Natural killer cell (primary cell): ENCODE measurements around the gene HOXA1. TPM values are rescaled to one million over a fixed set of nuclear protein-coding genes. Genes with fewer than 3 reads are reported as not detected.

Source experiments
- ATAC-seq, 3 donors: fragments of 150-1000 bp in 2 of 3; fragments of 200-7000 bp in 1 of 3; cut with Tn5 transposase; 1 replicate in 1 of 3; 2 replicates in 2 of 3; pipeline ENCODE4 v1.10.0; 2021; ENCODE audit warnings: mild to moderate bottlenecking in 2 of 3, moderate library complexity in 2 of 3
- DNase-seq, 2 donors: peaks; one replicate each; pipeline versions ENCODE4 v3.0.0 to v3.0.0-alpha.2; 2013 to 2021; ENCODE audit warnings: mixed read lengths in 1 of 2
- H3K27ac ChIP-seq: one replicate; pipeline ENCODE4 v1.5.1; 2013; ENCODE audit warnings: mild to moderate bottlenecking, low read length
- H3K27me3 ChIP-seq: one replicate; pipeline ENCODE4 v1.6.1; 2013; ENCODE audit warnings: low read length; ENCODE audit not compliant: control insufficient read depth, insufficient read depth
- H3K36me3 ChIP-seq: one replicate; pipeline ENCODE4 v1.6.1; 2013; ENCODE audit warnings: low read length; ENCODE audit not compliant: control insufficient read depth, insufficient read depth
- H3K4me1 ChIP-seq: one replicate; pipeline ENCODE4 v1.6.1; 2013; ENCODE audit warnings: low read length; ENCODE audit not compliant: control insufficient read depth, insufficient read depth
- H3K4me3 ChIP-seq: one replicate; pipeline ENCODE4 v1.5.1; 2013; ENCODE audit warnings: low read length
- H3K9me3 ChIP-seq: one replicate; pipeline ENCODE4 v1.6.1; 2013; ENCODE audit warnings: low read length; ENCODE audit not compliant: control insufficient read depth, insufficient read depth
- H3K27ac Mint-ChIP-seq, 2 donors: one replicate each; pipeline ENCODE4 v1.8.0; 2022; ENCODE audit warnings: mild to moderate bottlenecking in 2 of 2, mixed read lengths in 2 of 2, moderate library complexity in 1 of 2
- H3K27me3 Mint-ChIP-seq, 2 donors: one replicate each; pipeline ENCODE4 v1.8.0; 2022; ENCODE audit warnings: low read depth in 2 of 2, mixed read lengths in 2 of 2
- H3K36me3 Mint-ChIP-seq: one replicate; pipeline ENCODE4 v1.8.0; 2022; ENCODE audit warnings: mixed read lengths
- H3K4me1 Mint-ChIP-seq, 2 donors: one replicate each; pipeline ENCODE4 v1.8.0; 2022; ENCODE audit warnings: mixed read lengths in 2 of 2
- H3K4me3 Mint-ChIP-seq: one replicate; pipeline ENCODE4 v1.8.0; 2022; ENCODE audit warnings: mild to moderate bottlenecking, moderate library complexity, mixed read lengths
- H3K9me3 Mint-ChIP-seq, 2 donors: one replicate each; pipeline ENCODE4 v1.8.0; 2022; ENCODE audit warnings: mixed read lengths in 2 of 2
- CTCF ChIP-seq: fragments of 200-600 bp; IDR thresholded peaks from one replicate; pipeline ENCODE4 v1.8.0; 2022; ENCODE audit warnings: antibody characterized with exemption
- WGBS: methylation state at CpG from one replicate; pipeline ENCODE4 v1.1.7; 2013; ENCODE audit warnings: missing lambda C conversion rate; ENCODE audit not compliant: insufficient coverage; 5-methylcytosine and 5-hydroxymethylcytosine counted together
- intact Hi-C: fragments of 100-400 bp; cut with micrococcal nuclease; formaldehyde crosslinking; loops from one replicate; pipeline ENCODE4 v1.14.2; 2022
- total RNA-seq, 4 donors: library from RNA; stranded (reverse); fragments of 120-200 nt in 1 of 4; gene quantifications; one replicate each; pipeline versions ENCODE4 v1.2.3 to v1.2.4, GENCODE V29; 2013 to 2022

Gene HOXA1
- total RNA-seq, 3 donors from 2014 or later (not counting 1 experiment from before 2014, with no cell fraction given): 0.64 to 1.3 (median 1.1) TPM

DNA sequence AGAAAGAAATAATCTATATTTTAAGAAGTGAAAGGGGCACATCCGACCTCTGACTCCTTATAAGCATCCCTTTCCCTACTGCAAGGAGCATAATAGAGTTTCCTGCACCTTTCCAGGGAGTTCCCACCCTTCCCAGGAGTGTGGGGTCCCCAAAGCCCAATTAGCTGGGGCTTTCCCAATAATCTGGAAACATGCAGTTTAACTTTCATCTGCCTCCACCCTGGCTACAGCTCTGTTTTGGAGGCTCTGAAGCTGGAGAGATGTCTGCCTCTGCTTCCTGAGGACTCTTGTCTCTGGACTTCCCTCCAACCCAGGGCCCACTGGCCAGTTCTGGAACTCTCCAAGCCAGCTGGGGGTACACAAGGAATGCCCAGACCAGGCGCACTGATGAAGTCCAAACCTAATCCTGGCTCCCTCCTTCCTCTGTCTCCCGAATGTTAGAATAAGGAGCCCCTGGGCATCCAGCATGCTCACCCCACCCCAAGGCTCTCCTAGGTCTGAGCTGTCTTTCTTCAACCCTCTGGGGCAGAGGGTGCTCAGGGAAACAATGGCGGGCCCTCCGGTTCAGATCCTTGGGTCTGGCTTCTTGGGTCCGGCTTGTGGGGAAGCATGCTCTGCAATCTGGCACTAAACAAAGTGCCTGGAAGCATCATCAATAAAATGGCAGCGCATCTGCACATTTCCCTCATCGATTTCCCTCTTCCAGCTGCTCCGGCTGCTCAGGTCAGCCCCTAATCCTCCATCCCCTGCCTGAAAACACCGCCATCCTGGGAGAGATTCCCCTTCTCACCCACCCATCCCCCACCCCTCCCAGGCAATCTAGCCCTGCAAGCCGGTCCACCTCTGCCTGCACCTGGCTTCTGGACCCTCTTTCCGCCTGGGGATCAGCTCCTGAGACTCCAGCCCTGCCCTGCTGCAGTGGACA lies 21.4 kb upstream of the HOXA1 start:
- no peaks in the 10 kb centered on the region for H3K4me1 ChIP-seq
- intact Hi-C loops: no loop called here
- no peak overlapping the region for H3K27ac Mint-ChIP-seq
- H3K4me3 ChIP-seq: no peak overlapping the region
- H3K4me1 Mint-ChIP-seq: no peaks in the 10 kb centered on the region
- H3K9me3 ChIP-seq: no peaks in the 10 kb centered on the region
- H3K27ac ChIP-seq: no peak overlapping the region
- 91% methylated on average over 12 of the region's 12 CpGs for whole genome bisulfite sequencing
- ATAC-seq (no peak), DNase-seq (no peak)
- no peaks in the 10 kb centered on the region for H3K36me3 Mint-ChIP-seq
- no peak overlapping the region for H3K4me3 Mint-ChIP-seq
- no peaks in the 10 kb centered on the region for H3K27me3 ChIP-seq
- H3K9me3 Mint-ChIP-seq: no peaks in the 10 kb centered on the region
- H3K36me3 ChIP-seq: no peaks in the 10 kb centered on the region
- TF ChIP-seq CTCF: no peak
- H3K27me3 Mint-ChIP-seq: peaks cover 0 to 4% of the 10 kb centered on the region in 2 donors

DNA sequence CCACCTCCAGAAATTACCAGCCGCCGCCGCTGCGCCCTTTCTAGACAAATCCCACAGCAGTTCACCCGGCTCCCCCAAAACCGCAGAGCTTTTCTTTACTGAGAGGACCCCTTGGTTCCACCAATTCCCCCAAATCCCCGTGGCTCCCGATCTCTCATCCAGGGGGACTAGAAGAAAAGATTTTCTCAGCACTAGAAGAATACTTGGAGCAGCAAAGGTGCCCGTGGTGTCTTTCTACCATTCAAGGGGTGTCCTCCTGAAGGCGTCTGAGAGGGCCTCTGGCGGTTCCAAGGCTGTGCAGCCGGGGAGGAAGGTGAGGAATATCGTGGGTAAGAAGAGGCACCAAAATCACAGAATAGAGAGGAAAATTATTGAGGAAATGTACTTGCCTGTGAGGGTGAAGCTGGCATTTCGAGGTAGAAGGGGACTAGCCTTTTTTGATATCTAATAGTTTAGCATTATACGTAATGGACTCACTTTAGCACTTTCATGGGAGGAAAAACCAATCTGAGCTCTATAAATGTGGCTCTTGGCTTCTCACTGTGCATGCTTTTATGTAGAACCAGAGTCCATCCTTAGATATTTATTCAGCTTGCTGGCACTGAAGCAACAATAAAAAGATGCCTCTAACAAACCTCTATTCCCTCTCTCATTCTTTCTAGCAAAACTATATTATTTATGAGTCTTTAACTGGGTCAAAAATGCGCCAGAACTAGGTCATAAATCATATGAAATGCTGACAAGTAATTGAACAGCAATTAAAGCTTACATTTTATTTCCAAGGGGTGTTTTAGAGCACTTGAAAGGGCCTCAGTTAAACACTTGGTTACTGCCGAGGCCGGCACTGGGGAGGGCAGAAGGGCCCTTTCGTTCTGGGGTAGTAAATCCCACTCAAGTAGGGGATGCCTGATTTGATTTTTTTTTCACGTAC lies 20.5 kb upstream of the HOXA1 start:
- no peaks in the 10 kb centered on the region for H3K4me1 ChIP-seq
- H3K36me3 ChIP-seq: no peaks in the 10 kb centered on the region
- H3K27ac ChIP-seq: no peak overlapping the region
- ATAC-seq: no peak
- H3K4me3 ChIP-seq: no peak overlapping the region
- no peaks in the 10 kb centered on the region for H3K36me3 Mint-ChIP-seq
- DNase-seq: no peak
- no peaks in the 10 kb centered on the region for H3K9me3 ChIP-seq
- no peaks in the 10 kb centered on the region for H3K9me3 Mint-ChIP-seq
- H3K4me3 Mint-ChIP-seq: no peak overlapping the region
- H3K27ac Mint-ChIP-seq: no peak overlapping the region
- no peak for TF ChIP-seq CTCF
- intact Hi-C loops: no loop called here
- H3K4me1 Mint-ChIP-seq: no peaks in the 10 kb centered on the region
- WGBS: 89% methylated on average over 19 of the region's 20 CpGs
- H3K27me3 ChIP-seq: no peaks in the 10 kb centered on the region
- peaks cover 0 to 4% of the 10 kb centered on the region in 2 donors for H3K27me3 Mint-ChIP-seq

- Histone ChIP-seq H3K36me3 (no peaks in the 10 kb centered on the region), H3K4me3 (no peak overlapping the region), H3K4me1 (no peaks in the 10 kb centered on the region), H3K27me3 (no peaks in the 10 kb centered on the region), H3K9me3 (no peaks in the 10 kb centered on the region), H3K27ac (no peak overlapping the region)
- 95% methylated on average over 45 of the region's 45 CpGs for WGBS
- no peak for TF ChIP-seq CTCF
- Mint-ChIP-seq H3K27ac (no peak overlapping the region), H3K9me3 (no peaks in the 10 kb centered on the region), H3K4me3 (no peak overlapping the region), H3K27me3 (peaks cover 0 to 4% of the 10 kb centered on the region in 2 donors), H3K4me1 (no peaks in the 10 kb centered on the region), H3K36me3 (no peaks in the 10 kb centered on the region)
- intact Hi-C loops: no loop called here
- DNase-seq (no peak), ATAC-seq (no peak)
Measured at GRCh38 chr7:27115221-27116026, 19.6 kb upstream of the HOXA1 start.
